Stimulated activated CD4-positive, alpha-beta T cell treated with anti-CD3 and anti-CD28 coated beads, TNF-alpha, amount 100 ng/mL, for 24 hours (primary cell): Measurements from ENCODE around the gene MED12L.
A peak's percentile ranks its signal among the peaks of the same experiment; 100 is the strongest.
"Not testable (repeated sequence)": the region's sequence is repeated elsewhere in the genome, so short reads cannot be mapped to it uniquely, and the experiment has no call there.

Source experiments
- DNase-seq, 3 experiments: peaks; one replicate each; pipeline ENCODE4 v3.0.0-alpha.2; 2020; ENCODE audit warnings: low read depth in 3 of 3

Gene MED12L

DNA sequence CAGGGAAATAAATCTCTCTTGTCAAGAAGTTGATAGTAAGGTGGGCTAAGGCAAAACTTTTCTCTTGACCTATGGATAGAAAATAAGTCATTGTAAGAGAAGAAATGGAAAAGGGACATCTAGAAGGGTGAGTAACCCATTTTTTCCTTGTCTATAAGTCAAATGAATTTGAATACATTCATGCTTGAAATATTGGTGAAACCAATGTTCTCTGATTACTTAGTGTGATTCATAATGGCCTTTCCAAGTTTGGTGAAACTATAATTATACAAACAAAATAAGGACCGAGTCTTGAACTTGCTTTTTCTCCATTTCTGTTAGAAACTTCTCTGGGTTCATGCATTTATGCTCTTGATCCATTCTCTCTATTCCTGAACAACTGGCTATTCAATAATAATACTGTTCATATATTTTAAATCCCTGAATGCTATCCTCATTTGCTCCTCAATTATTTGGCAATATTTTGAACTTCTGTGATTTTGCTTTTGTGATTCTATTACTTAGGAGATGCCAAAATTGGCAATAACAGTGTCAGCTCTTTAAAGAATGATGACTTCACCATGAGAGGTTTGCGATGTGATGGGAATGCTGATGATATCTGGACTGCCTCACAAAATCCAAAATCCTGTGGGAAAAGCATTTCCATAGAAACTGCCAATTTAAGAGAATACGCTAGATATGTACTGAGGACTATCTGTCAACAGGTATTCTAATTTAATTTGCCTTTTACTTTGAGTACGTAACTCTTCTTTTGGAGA lies 286.8 kb downstream of the MED12L start:
- no peak for DNase-seq

DNA sequence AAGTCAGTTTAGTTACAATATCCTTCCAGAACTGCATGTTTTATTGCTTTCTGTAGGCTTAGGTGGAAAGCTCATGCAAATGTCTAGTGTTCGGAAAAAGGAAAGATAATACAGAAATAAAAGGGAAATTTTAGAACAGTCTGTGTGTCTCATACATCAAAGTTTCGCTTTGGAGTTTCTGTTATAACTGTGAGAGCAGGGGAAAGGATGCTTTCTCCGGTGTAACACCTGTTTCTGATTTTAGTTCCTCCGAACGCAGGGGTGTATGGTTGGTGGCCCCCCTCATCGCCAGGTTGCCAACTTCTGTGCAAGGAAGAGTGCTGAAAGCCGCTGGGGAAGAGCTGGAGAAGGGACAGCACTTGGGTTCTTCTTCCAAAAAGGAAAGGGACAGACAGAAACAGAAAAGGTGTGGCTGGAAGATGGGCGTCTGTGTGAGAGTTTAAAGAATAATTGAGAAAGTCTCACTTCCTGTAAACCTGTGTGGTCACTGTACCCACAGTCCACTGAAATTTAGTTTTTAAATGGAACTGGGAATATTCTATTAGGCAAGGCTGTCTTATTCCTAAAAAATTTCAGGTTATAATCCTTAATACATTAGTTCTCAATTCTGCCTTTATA lies 292.4 kb downstream of the MED12L start:
- DNase-seq = no peak

DNA sequence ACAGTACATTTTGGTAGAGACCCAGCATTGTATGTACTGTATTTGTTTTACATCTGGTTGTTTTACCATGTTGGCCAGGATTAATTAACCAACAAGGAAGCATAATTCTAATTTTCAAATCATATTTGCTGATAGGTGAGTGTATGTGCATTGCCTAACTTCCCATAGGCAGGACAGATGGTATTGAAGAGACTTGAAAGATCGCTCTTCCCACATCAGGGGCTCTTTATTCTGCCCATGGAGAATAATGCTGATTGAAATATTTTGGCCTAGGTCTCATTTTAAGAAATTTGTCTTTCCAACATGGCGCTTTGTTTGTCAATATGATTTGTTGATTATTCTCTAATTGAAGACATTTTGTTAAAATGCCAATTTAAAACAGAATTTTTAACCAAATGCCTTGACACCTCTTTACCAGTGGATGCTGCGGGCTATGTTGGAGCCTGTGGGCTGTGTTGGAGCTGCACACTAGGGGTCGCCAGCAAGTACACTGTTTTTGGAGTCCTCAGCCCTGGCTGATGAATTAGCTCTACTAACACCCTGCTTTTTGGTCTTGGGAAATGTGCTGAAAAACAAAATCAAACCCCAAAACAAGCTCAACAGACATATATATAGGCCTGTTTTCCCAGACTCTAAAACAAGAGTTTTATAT lies 293.7 kb downstream of the MED12L start:
- DNase-seq = peak in 1 of 3 experiments; percentile 7

DNA sequence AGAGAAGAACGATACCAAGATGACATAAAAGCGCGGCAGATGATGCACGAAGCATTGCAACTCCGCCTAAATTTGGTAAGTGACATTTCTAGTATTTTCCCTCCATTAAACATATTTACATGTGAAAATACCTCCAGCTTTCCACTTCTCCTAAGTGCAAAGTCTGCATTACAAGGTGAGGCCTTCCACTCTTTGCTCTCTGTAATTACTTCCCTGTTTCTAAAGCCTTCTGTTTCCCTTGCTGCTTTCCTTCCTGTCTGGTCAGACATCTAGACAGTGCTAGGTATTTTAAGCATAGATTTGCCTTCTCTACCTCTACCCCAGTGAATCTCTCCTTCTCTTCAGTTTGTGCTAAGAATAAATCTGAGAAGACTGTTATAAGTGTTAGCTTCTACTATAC lies 297.2 kb downstream of the MED12L start:
- DNase-seq = no peak

DNA sequence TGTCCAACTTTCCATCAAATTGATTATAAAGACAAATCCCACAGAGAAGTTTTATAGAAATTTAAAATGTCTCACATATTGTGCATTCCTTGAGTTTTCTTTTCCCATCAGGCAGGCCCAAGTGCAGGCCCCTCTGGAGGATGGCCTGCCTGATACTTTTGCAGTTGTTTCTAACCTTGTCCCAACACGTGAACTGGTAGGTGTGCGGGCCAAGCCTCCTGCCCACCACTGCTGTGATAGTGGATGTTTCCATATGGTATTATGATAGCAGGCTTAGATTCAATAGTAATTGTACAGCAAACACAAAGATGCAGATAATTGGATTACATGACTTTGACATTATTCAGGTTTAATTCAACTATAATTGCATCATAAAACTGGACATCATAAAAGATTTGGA lies 297.6 kb downstream of the MED12L start:
- no peak for DNase-seq

DNA sequence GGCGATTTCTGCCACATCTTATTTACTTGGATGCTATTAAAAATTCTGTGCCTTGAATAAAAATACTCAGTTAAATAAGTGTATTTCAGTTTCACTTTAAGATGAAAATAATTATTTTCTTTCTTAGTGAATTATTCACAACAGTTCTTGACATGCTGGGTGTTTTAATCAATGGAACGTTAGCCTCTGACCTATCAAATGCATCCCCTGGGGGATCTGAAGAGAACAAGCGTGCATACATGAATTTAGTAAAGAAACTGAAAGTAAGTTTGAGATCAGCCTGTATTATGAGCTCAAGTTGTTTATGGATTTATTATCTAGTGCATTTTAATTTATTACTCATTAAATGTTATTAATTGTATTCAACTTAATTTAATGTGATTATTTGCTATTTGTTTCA lies 298.5 kb downstream of the MED12L start:
- no peak for DNase-seq

DNA sequence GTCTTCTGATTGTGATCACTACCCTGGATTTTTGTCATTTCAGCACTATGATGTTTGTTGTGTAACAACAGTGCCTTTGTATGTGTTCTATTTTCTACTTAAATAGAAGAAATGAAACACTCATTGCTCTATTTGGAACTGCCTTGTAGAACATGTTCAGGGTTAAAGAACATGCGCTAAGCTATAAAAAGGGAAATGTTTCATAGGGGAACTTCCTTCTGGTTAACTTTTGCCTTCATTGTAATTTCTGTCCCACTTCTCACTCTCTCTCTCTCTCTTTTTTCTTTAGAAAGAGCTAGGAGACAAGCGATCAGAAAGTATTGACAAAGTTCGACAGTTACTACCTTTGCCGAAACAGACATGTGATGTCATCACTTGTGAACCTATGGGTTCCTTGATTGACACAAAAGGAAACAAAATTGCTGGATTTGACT lies 299.3 kb downstream of the MED12L start, which contains the start of gene P2RY12:
TSS of gene P2RY12 (minus strand) at position 13 of the 434 bp plus-strand sequence. CDS start 45,908 bp downstream, outside the sequence.
- no peak for DNase-seq

DNA sequence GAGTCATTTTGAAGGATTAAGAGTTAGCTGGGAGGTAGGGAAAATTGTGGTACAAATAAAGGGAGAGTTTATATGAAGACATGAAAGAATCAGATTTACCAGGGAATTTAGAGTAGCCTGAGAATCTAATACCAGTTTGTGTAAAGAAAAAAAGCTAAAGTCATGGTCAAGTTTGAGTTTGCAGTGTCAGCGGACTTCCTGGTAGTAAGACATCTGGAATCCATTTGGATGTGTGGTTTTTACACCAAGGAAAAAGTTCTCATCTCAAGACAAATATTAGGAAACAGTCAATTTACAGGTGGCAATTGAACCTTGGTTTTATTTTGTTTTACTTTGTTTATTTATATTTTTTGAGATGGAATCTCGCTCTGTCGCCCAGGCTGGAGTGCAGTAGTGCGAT lies 300.6 kb downstream of the MED12L start:
- no peak for DNase-seq

DNA sequence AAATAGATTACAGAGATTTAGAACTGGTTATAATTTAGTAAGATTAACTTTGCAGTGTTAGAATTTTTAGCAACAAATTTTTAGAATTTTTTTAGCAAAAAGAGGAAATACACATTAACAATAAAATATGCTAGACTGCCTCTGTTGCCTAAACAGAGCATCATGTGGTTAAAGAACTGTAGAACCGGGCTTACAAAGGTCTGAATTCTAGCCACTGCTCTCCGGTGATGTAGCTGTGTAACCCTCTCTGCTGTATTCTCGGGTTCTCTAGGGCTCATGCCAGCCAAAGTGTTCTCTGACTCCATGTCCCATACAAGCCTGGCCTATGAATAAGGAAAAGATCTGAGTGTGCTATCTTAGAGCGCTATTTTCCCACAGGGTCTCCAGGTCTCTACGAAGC lies 302.0 kb downstream of the MED12L start:
- no peak for DNase-seq

DNA sequence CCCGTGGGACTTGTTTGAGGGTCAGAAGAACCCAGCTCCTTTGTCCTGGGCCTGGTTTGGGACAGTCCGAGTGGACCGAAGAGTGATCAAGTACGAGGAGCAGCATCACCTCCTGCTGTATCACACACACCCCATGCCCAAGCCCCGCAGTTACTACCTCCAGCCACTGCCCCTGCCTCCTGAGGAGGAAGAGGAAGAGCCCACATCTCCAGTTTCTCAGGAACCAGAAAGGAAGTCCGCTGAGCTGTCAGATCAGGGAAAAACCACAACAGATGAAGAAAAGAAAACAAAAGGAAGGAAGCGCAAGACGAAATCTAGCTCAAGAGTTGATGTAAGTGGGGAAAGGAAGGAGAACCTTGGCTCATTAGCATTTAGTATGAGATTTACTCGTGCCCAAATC lies 302.4 kb downstream of the MED12L start:
- DNase-seq = no peak

DNA sequence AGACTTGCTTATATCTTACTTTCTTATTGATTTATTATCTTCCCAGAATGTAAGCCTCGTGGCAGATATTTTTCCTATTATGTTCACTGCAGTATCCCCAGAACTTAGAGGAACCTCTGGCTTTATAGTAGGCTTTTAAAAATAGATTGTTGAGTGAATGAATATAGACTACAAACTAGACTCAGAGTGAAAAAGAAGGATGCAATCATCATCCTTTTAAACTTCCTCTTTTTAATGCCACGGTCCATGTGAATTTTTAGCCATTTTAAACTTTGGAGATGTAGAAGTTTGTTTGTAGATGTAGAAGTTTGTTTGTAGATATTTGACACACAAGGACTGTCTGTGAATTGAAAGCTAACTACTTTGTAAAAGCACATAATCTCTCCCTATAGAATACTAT lies 306.3 kb downstream of the MED12L start:
- no peak for DNase-seq

DNA sequence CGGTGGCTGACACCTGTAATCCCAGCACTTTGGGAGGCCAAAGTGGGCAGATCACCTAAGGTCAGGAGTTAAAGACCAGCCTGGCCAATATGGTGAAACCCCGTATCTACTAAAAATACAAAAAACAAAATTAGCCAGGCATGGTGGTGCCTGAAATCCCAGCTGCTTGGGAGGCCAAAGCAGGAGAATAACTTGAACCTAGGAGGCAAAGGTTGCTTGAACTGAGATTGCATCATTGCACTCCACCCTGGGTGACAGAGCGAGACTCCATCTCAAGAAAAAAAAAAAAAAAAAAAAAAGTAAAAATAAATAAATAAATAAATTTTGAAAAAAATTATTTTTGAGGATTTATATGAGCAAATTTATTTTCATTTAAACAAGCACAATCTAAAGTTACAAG lies 306.7 kb downstream of the MED12L start:
- DNase-seq = not testable (repeated sequence)

DNA sequence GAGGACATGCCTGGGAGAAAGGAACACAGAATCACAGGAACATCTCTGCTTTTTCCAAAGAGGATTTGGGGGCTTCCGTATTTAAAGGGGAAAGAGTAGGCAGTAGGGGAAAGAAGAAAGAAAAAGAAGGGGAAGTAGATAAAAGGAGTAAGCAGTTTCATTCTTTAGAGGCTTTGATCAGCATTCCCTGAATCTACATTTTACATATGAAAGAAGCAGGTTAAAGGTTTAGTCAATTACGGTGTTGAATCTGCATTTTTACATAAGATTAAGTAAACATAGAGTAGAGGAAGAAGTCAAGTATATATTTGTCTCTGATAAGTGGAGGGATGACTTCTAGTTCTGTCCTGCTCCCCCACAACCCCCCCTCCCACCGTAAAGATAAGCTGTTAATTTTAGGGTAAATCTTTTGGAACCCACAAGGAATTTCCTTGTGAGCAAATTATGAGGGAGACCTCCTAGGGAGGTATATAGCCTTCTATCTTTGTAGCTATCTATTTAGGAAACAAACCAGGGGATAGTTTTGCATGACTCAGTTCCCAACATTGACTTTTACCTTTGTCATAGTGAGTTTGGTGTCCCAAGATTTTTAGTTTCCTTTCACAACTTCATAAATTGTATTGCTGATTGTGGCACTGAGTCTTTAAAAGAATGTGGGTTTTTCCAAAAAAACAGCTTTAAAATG lies 307.8 kb downstream of the MED12L start:
- DNase-seq = no peak

DNA sequence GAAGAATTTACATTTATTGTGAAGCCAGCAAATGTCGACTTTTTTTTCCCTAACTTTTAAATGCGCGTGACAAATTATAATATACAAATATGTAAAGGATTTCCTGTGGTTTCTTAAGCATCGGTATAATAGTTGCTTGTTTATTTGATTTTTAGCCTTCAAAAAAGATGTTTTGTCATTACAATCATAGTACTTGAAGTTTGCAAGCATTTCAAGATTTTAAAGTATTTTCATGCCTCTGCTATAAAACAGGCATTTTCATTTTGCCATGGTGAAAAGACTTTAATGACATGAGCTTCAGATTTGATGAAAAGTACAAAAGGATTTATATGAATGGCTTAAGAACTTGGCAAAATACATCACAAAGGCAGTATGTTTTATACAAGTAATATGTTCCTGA lies 308.5 kb downstream of the MED12L start:
- no peak for DNase-seq

DNA sequence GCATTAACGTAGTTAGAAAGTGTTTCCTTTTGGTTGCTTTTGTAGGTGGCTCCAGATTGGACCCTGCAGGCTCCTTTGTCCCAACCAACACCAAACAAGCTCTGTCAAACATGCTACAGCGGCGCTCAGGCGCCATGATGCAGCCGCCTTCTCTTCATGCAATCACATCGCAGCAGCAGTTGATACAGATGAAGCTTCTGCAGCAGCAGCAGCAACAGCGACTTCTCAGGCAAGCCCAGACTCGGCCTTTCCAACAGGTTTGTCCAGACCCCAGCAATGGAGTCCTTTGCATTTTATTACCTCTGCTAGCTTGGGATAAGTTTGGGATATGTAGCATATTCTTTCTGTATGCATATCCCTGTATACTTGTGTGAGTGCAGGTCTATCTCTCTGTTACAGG lies 309.1 kb downstream of the MED12L start:
- no peak for DNase-seq

DNA sequence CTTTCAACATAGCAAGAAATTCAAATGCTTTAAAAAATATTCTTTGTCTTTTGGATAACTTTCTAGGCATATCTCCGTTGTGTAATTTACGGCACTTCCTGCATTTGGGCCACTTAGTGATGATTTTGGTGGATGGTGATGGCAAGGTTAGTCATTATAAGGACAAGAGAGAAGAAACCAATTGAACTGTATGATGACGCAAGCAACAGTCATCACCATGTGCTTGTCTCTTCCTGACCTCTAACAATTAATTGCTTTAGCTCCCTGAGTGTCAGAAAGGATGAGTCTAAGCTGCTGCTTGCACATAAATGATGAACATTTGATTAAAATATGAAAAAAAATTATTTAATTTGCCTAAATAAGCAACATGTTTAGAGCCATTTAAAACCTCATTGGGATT lies 310.3 kb downstream of the MED12L start:
- DNase-seq = no peak

DNA sequence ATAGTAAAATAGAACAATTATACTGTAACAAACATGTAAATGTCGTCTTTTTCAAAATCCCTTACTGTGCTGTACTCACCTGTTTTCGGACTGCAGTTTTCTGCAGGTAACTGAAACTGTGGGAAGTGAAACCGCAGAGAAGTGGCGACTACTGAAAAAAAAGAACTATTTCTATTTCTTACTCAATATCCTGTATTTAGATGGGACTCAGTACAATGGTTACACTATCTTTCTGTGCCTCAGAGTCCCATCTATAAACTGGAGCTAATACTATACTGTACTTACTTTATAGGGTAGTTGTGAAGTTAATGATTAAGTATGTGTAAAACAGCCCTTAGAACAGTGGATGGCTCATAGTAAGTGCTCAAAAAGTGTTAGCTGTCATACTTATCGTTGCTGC lies 313.4 kb downstream of the MED12L start:
- DNase-seq = no peak

DNA sequence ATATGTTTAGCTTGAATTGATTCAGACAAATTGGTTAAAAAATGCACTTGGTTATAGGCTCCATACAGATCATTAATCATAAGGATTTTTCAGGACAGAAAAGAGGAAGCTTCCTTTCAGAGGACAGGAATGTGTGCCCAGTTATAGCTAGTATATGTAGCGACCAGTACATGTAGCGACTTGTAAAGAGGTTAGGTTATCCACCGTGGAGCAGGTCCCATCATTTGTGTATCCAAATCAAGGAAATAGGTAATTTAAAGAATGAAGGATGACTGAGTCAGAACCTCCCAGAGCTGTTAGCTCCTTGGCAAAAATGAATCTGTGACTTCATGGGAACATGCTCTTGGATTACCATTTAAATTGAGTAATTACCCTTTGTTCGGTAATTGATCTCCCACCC lies 314.9 kb downstream of the MED12L start:
- no peak for DNase-seq

DNA sequence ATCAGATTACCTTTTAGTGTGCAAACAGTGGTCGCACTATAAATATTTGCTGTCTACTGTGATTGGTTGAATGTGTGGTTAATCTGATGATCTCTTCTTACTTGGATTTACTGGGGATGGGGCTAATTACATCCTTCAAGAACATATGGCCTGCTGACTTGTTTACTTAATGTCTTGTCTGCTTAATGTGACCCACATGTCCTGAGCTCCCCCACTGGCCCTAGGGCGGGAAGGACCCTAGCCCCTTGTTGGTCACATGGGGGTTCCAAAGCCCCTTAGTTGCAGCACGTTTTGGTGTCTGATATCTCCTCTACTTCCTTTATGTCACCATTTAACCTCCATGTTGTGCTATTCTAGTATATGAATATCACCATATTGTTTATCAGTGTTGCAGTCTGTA lies 316.9 kb downstream of the MED12L start:
- DNase-seq = no peak

DNA sequence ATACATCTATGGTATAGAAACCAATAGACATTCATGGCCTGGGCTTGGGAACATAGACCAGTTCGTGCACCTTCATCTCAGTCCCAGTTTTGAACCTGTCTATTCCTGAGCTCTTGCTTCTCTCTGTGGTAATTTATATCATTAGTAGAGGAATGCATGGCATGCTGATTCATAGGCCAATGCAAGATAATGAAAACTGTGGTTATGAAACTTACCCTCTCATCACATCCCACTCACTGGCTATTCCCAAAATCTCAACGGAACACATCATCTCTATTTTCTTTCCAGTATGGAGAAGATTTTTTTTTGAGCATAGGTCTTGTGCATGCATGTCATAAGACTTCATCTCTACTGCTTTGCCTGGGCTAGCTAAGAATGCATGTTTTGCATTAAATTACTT lies 317.8 kb downstream of the MED12L start:
- DNase-seq = no peak

DNA sequence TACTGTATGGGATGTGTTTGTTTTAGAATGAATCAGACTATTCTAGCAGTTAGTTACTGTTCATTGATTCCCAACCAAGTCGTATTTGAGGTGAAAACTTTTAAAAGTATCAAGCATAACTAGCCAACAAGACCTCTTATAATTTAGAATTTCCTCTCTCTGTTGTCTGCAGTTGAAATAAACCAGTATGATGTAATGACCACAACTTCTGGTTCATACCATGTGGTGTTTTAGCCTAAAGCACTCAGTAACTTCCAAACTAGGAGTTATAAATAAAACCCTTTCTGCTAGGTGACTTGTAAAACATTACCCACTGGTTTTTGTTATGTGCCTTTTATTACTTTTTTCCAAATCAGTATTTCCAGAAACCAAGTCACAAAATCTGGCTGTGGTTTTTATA lies 318.9 kb downstream of the MED12L start:
- DNase-seq = no peak

DNA sequence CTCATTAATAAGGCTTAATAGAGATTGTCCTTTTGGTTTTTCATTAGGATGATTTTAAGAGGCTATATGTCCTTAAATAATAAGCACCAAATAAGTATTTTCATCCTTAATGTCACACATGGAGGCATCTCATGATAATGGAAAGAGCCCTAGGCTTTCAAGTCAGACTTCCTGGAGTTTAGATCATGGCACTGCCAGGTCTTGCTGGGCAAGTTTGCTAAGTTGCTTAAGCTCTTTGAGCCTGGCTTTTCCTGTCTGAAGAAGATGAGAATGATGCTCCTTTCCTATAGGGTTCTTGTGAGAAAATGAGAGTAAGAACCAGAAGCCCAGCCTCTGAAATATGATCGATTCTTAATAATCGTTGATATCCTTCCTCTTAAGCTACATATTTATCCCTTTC lies 322.5 kb downstream of the MED12L start:
- no peak for DNase-seq
